Kidney (tissue), 14 donors: ENCODE measurements around the gene PGPEP1. TPM values are rescaled to one million over a fixed set of nuclear protein-coding genes. Genes with fewer than 3 reads are reported as not detected.

Source experiments
- DNase-seq, 5 donors: peaks; one replicate each; pipeline ENCODE4 v3.0.0-alpha.2; 2013 to 2020
- FAIRE-seq: peaks from 2 replicates; lab custom pipeline; 2012; peaks lifted over from hg19 to GRCh38; lab: Jason Lieb, UNC
- H3K27ac ChIP-seq, 2 donors: one replicate each; pipeline ENCODE4 v1.7.0; 2013; ENCODE audit warnings: low read depth in 2 of 2, low read length in 2 of 2, inconsistent platforms in 1 of 2
- H3K27me3 ChIP-seq: one replicate; pipeline ENCODE4 v1.7.1; 2013; ENCODE audit warnings: low read length, inconsistent platforms; ENCODE audit not compliant: control insufficient read depth, insufficient read depth
- H3K36me3 ChIP-seq, 3 donors: one replicate each; pipeline versions ENCODE4 v1.7.0 to v1.7.1; 2013; ENCODE audit warnings: low read length in 3 of 3, control low read depth in 1 of 3, inconsistent platforms in 1 of 3; ENCODE audit not compliant: insufficient read depth in 3 of 3, control insufficient read depth in 2 of 3
- H3K4me1 ChIP-seq, 3 donors: one replicate each; pipeline versions ENCODE4 v1.7.0 to v1.7.1; 2013; ENCODE audit warnings: low read length in 3 of 3, inconsistent platforms in 1 of 3, low read depth in 1 of 3; ENCODE audit not compliant: control insufficient read depth in 2 of 3, insufficient read depth in 2 of 3
- H3K4me3 ChIP-seq, 3 donors: one replicate each; pipeline versions ENCODE4 v1.7.0 to v1.8.1; 2013; ENCODE audit warnings: low read length in 3 of 3, control low read depth in 1 of 3, inconsistent platforms in 1 of 3
- H3K9ac ChIP-seq, 3 donors: one replicate each; pipeline versions ENCODE4 v1.7.0 to v1.7.1; 2013; ENCODE audit warnings: low read length in 3 of 3, control low read depth in 1 of 3, inconsistent platforms in 1 of 3
- H3K9me3 ChIP-seq, 3 donors: one replicate each; pipeline versions ENCODE4 v1.7.0 to v1.7.1; 2013; ENCODE audit warnings: low read length in 3 of 3, control low read depth in 1 of 3, inconsistent platforms in 1 of 3; ENCODE audit not compliant: control insufficient read depth in 2 of 3, insufficient read depth in 1 of 3
- intact Hi-C: fragments of 100-400 bp; cut with DNase I; formaldehyde crosslinking; loops from one replicate; pipeline ENCODE4 v1.11.1; 2022
- polyA plus RNA-seq: library from polyadenylated mRNA; stranded (reverse); fragments of 350-450 nt; fragmentation: Illumina TruSeq; extraction: RNeasy Lipid Tissue Mini Kit (QIAGEN cat#74804); gene quantifications from one replicate; pipeline ENCODE4 v1.2.3, GENCODE V29; 2014; ENCODE audit warnings: low read depth, low replicate concordance; ENCODE audit not compliant: insufficient read depth
- total RNA-seq: library from RNA; stranded (reverse); fragmentation: NEBNext Ultra II Directional; extraction: Animal tissue kit (Norgen Biotek cat#: 25700); gene quantifications from one replicate; pipeline ENCODE4 v1.2.1, GENCODE V29; 2021
- TF ChIP-seq, protein P1 (sequence below): IDR thresholded peaks from 3 replicates; pipeline ENCODE4 v1.5.1; 2012; ENCODE audit warnings: mild to moderate bottlenecking, moderate library complexity, borderline replicate concordance; ENCODE audit not compliant: insufficient read depth; ENCODE audit errors: extremely low read depth
- donor health status: control.
- donor health status: control.
- donor health status: control.
- donor health status: control.
- donor health status: control.
- donor health status: DM: yes; HTN: yes; CAD: no.
- donor health status: Normal renal cell carcinoma (clear cell type).

The PGPEP1 gene
- total and polyA plus RNA-seq, 2 donors from 2014 or later: 54.5 to 76.1 TPM

DNA sequence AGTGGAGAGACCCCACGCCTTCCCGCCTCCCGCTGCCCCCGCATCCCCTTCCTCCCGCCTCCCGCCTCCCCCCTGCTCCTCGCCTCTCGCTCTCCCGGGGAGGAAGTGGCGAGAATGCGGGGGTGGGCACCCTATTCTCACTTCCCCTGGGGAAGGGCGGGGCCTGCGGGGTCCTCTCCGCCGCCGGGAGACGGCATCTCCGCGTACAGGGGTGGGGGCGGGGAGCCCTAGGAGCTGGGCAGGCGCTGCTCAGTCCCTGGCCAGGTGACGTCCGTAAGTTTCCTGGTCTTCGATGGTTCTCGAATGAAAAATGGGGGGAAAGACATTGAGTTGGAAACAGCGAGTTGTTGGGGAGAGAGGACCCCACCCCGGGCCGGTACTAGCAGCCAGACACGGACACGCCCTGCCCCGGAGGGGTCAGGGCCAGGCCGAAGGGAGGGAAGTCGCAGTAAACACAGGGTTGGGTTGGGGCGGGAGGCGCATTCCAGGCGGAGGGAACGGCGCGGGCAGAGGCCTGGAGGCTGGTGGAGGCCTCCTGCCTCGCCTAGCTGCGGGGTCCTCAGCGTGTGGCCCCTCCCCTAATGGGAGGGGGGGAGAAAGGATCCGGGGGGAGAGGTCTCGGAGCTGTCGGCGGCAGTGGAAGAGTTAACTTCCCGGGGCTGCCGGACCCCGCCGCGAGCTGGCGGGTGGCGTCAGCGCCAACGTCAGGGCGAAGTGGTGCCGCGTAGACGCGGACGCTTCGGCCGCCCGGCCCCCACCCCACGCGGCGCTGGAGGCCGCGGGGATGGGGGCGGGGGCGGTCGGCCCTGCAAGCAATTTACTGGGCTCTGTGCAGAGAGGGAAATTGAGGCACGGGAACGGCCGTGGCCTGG, 48.6 kb upstream of the PGPEP1 start:
- FAIRE-seq: no peak
- peak; percentile 91 to 97 (median 96) for DNase-seq
- intact Hi-C loops: no loop called here
- peak overlapping the region; percentile 98 to 100 for H3K27ac ChIP-seq
- TF ChIP-seq, protein P1, sequence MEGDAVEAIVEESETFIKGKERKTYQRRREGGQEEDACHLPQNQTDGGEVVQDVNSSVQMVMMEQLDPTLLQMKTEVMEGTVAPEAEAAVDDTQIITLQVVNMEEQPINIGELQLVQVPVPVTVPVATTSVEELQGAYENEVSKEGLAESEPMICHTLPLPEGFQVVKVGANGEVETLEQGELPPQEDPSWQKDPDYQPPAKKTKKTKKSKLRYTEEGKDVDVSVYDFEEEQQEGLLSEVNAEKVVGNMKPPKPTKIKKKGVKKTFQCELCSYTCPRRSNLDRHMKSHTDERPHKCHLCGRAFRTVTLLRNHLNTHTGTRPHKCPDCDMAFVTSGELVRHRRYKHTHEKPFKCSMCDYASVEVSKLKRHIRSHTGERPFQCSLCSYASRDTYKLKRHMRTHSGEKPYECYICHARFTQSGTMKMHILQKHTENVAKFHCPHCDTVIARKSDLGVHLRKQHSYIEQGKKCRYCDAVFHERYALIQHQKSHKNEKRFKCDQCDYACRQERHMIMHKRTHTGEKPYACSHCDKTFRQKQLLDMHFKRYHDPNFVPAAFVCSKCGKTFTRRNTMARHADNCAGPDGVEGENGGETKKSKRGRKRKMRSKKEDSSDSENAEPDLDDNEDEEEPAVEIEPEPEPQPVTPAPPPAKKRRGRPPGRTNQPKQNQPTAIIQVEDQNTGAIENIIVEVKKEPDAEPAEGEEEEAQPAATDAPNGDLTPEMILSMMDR: no peak
- H3K27me3 ChIP-seq: no peaks in the 10 kb centered on the region
- H3K9me3 ChIP-seq: no peaks in the 10 kb centered on the region
- H3K4me3 ChIP-seq: peak overlapping the region; percentile 73 to 85 (median 82)
- H3K9ac ChIP-seq: peak overlapping the region; percentile 57 to 95 (median 95)
- H3K36me3 ChIP-seq: no peaks in the 10 kb centered on the region
- H3K4me1 ChIP-seq: peaks cover 0 to 9% (median 8%) of the 10 kb centered on the region in 3 donors

DNA sequence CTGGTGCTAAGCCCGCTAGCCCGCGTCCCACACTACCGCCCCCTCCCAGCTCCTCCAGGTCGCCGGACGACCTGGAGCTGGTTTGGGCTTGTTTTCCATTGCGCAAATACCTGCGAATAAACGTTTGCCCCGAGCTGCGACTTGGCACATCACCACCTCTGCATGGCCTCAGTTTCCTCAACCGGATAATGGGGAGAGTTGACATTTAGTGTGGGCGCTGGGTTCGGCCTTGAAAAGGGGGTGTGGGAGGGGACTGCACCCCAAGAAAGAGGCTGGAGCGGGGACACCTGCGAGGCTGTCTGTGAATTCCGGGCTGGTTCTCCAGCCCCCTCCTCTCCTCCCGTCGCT, 48.0 kb upstream of the PGPEP1 start:
- H3K9ac ChIP-seq: peak overlapping the region; percentile 57 to 95 (median 95)
- no peaks in the 10 kb centered on the region for H3K27me3 ChIP-seq
- H3K4me1 ChIP-seq: peaks cover 0 to 9% (median 8%) of the 10 kb centered on the region in 3 donors
- H3K4me3 ChIP-seq: peak overlapping the region; percentile 73 to 85 (median 82)
- H3K9me3 ChIP-seq: no peaks in the 10 kb centered on the region
- TF ChIP-seq, protein P1: no peak
- peak in 2 of 5 donors; percentile 54 to 62 for DNase-seq
- intact Hi-C loops: no loop called here
- H3K27ac ChIP-seq: peak overlapping the region; percentile 98 to 100
- no peaks in the 10 kb centered on the region for H3K36me3 ChIP-seq
- FAIRE-seq: no peak

DNA sequence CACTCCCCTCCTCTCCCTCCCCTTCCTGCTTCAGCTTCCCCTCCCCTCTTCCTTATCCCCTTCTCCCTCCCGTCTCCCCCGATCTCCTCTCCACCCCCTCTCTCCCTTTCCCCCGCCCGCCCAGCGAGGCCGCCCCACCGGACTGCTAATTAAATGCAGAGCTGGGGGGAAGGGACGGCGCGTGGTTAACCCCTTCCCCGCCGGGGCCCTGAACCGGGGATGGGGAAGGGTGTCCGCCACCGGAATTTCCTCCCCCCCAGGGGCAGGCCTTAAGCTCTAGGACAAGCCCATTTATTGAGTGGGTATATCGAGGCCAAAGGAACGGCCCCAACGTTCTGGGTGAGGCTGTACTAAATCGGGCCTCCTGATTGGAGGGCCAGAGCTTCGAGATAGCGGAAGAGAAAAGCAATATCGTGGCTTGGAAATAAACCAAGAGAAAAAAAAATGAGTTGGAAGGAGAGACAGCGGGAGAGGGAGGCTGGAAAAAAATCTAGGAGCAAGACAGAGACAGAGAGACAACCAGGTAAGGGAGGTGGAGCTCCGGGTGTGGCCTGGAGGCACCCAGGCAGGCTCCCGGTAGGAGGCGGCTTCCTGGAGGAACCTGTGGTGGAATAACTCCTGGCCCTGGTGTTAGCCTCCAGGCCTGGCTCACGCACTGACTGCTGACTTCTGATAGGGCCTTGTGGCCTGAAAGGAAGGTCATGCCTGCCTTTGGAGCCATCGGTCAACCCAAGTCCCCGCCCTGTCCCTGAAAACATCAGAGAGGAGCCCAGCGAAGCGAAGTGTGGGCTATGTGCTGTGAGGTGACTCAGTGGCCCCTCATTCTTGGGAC, 47.4 kb upstream of the PGPEP1 start:
- H3K4me3 ChIP-seq: peak overlapping the region; percentile 73 to 85 (median 82)
- FAIRE-seq (no peak), DNase-seq (peak; percentile 90 to 96 (median 94))
- H3K9me3 ChIP-seq: no peaks in the 10 kb centered on the region
- H3K36me3 ChIP-seq: no peaks in the 10 kb centered on the region
- peaks cover 0 to 9% (median 8%) of the 10 kb centered on the region in 3 donors for H3K4me1 ChIP-seq
- H3K27ac ChIP-seq: peak overlapping the region; percentile 98 to 100
- H3K27me3 ChIP-seq: no peaks in the 10 kb centered on the region
- H3K9ac ChIP-seq: peak overlapping the region; percentile 57 to 95 (median 95)
- intact Hi-C loops: no loop called here
- TF ChIP-seq, protein P1: no peak
